Stomach (tissue), 9 donors: ENCODE results near the gene PHLDA1. TPM values are rescaled to one million over a fixed set of nuclear protein-coding genes. Genes with fewer than 3 reads are reported as not detected.

Experiments
- DNase-seq, 2 donors: peaks; one replicate each; pipeline versions ENCODE4 v3.0.0 to v3.0.0-alpha.2; 2013 to 2019
- H3K27ac ChIP-seq, 5 donors: fragments of 200-600 bp in 4 of 5; sonication (generic) in 4 of 5; one replicate each; pipeline ENCODE4 v1.5.1; 2013 to 2019; ENCODE audit warnings: mild to moderate bottlenecking in 1 of 5, moderate library complexity in 1 of 5
- H3K27me3 ChIP-seq, 3 donors: fragments of 200-600 bp; sonication (generic); one replicate each; pipeline ENCODE4 v1.5.1; 2017 to 2019; ENCODE audit warnings: mixed run types in 1 of 3
- H3K36me3 ChIP-seq, 4 donors: fragments of 200-600 bp; sonication (generic); 1 replicate in 3 of 4; 2 replicates in 1 of 4; pipeline ENCODE4 v1.5.1; 2016 to 2019
- H3K4me1 ChIP-seq, 4 donors: fragments of 200-600 bp; sonication (generic); one replicate each; pipeline ENCODE4 v1.5.1; 2016 to 2019
- H3K4me3 ChIP-seq, 4 donors: fragments of 200-600 bp; sonication (generic) in 3 of 4; one replicate each; pipeline ENCODE4 v1.5.1; 2016 to 2019; ENCODE audit warnings: mild to moderate bottlenecking in 1 of 4
- H3K9me3 ChIP-seq, 4 donors: fragments of 200-600 bp; sonication (generic); one replicate each; pipeline ENCODE4 v1.5.1; 2016 to 2019
- EP300 ChIP-seq: sonication (generic); formaldehyde crosslinking; IDR thresholded peaks from one replicate; pipeline ENCODE4 v1.6.1; 2017; ENCODE audit warnings: antibody characterized with exemption
- POLR2A ChIP-seq, 4 donors: fragments of 450-650 bp; IDR thresholded peaks; one replicate each; pipeline ENCODE4 v1.6.1; 2016; ENCODE audit warnings: antibody characterized with exemption in 4 of 4, control low read depth in 2 of 4, mild to moderate bottlenecking in 1 of 4, moderate library complexity in 1 of 4
- POLR2AphosphoS5 ChIP-seq, 3 donors: sonication (generic); formaldehyde crosslinking; IDR thresholded peaks; one replicate each; pipeline ENCODE4 v1.6.1; 2016; ENCODE audit warnings: antibody characterized with exemption in 3 of 3
- WGBS, 5 donors: extraction: QIAGEN DNeasy Blood & Tissue Kit in 3 of 5; methylation state at CpG; one replicate each; pipeline versions ENCODE4 v1.1.5 to v1.1.7; 2013 to 2018; 5-methylcytosine and 5-hydroxymethylcytosine counted together
- intact Hi-C: fragments of 100-400 bp; cut with DNase I; formaldehyde crosslinking; loops from one replicate; pipeline ENCODE4 v1.15.1; 2023; ENCODE audit warnings: low total_unique reads
- polyA plus RNA-seq, 3 donors: library from polyadenylated mRNA; stranded (reverse); fragments of 200-250 nt; gene quantifications; one replicate each; pipeline ENCODE4 v1.2.3, GENCODE V29; 2013
- total RNA-seq, 5 donors: library from RNA; depleted of rRNA; stranded (reverse); fragments of >200 nt; gene quantifications; one replicate each; pipeline versions ENCODE4 v1.1.0 to v1.2.3, GENCODE V29; 2014 to 2016
- TF ChIP-seq, protein P1 (sequence below), 7 experiments: fragments of 450-650 bp in 4 of 7; fragments of 200-600 bp in 3 of 7; sonication (generic) in 3 of 7; IDR thresholded peaks; one replicate each; pipeline ENCODE4 v1.5.1; 2016 to 2019; ENCODE audit warnings: antibody characterized with exemption in 7 of 7, control low read depth in 2 of 7, mild to moderate bottlenecking in 1 of 7
- donor health status: healthy with polysubstance abuse.
- donor health status: Bipolar disorder and iron deficiency.
- donor health status: healthy.

Gene PHLDA1
- total and polyA plus RNA-seq, 8 donors = 4.9 to 62.4 (median 16.5) TPM

DNA sequence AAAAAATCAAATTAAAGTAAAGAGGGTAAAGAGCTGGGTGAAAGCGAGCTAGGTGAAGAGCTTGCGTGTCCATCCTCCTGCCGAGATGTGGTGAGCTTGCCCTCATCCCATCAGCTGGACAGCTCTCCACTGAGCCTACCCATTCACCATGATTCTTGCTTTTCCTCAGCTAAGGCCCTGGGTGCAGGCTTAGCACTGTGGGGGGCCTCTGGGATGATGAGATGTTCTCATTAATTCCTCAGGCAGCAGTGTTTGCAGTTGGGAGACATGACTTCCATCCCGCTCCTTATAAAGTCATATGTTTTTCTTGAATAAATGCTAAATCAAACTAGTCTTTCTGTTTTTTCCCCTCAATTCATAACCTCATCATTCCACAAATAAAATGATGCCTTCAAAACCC lies 18.0 kb downstream of the PHLDA1 start:
- TF ChIP-seq POLR2AphosphoS5 (IDR thresholded peaks at IDR 0.05) (no peak), POLR2A (IDR thresholded peaks at IDR 0.05) (no peak), EP300 (no peak)
- TF ChIP-seq, protein P1, sequence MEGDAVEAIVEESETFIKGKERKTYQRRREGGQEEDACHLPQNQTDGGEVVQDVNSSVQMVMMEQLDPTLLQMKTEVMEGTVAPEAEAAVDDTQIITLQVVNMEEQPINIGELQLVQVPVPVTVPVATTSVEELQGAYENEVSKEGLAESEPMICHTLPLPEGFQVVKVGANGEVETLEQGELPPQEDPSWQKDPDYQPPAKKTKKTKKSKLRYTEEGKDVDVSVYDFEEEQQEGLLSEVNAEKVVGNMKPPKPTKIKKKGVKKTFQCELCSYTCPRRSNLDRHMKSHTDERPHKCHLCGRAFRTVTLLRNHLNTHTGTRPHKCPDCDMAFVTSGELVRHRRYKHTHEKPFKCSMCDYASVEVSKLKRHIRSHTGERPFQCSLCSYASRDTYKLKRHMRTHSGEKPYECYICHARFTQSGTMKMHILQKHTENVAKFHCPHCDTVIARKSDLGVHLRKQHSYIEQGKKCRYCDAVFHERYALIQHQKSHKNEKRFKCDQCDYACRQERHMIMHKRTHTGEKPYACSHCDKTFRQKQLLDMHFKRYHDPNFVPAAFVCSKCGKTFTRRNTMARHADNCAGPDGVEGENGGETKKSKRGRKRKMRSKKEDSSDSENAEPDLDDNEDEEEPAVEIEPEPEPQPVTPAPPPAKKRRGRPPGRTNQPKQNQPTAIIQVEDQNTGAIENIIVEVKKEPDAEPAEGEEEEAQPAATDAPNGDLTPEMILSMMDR (IDR thresholded peaks at IDR 0.05) = no peak
- Histone ChIP-seq H3K27ac (no peak overlapping the region), H3K27me3 (no peaks in the 10 kb centered on the region), H3K36me3 (no peaks in the 10 kb centered on the region), H3K4me3 (no peak overlapping the region), H3K9me3 (no peaks in the 10 kb centered on the region), H3K4me1 (no peaks in the 10 kb centered on the region)
- intact Hi-C loops = no loop called here
- DNase-seq = no peak
- WGBS, 5 donors = 95 to 98% (median 98%) methylated on average over 4 of the region's 4 CpGs

DNA sequence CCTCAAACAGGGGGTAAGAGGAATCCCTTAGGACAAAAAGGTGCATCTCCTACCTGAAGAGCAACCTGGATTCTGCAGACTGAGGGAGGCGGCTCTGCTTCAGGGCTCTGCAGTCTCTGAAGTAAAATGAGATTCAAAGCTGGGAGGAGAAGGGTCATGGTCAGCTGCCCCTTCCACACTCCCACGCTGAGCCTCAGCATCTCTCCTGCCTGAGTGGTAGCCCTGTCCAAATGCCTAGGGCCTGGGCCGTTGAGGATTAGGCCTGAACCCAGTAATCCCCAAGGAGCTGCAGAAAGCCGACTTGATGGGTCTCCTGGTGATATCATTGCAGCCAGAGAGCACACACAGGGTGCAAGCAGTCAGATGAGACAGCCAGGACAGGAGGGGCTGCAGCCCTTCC lies 18.9 kb downstream of the PHLDA1 start:
- Histone ChIP-seq H3K4me3 (no peak overlapping the region), H3K4me1 (no peaks in the 10 kb centered on the region), H3K27me3 (no peaks in the 10 kb centered on the region), H3K36me3 (no peaks in the 10 kb centered on the region), H3K9me3 (no peaks in the 10 kb centered on the region), H3K27ac (no peak overlapping the region)
- intact Hi-C loops = no loop called here
- TF ChIP-seq POLR2AphosphoS5 (IDR thresholded peaks at IDR 0.05) (no peak), POLR2A (IDR thresholded peaks at IDR 0.05) (no peak), EP300 (no peak)
- TF ChIP-seq, protein P1 (IDR thresholded peaks at IDR 0.05) = no peak
- no peak for DNase-seq
- WGBS, 5 donors = 89 to 97% (median 96%) methylated on average over 4 of the region's 4 CpGs

DNA sequence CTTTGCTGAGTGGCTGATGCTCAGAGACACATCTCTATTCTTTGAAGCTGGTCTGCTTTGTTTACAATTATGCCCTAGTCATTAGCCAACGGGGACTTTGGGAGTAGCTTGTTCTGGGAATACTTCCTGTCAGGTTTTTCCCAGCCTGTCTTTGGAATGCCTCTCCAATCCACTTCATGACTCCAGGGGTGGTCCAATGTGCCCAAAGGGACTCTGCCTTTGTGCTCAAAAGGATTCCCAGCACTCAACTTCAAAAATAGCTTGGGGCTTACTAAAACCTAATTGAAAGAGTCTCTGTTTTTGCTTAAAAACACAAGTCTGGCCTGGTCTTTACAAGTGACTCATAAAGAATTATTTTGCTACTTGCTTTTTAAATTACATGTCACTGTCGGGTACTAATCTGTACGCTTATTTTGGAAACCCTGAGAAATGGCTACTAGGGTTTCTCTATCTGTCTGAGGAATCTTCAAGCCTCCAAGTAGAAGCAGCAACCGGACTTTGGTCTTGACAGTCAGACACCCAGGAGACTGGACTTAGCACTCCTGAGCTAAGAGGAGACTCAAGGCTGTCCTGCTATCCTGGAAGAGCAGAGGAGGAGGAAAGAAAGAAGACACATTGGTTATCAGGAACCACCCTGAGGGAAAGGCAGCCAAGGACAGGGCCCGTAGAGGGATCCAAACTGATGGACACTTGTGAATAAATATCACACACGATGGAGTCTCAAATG lies 20.7 kb downstream of the PHLDA1 start:
- no peaks in the 10 kb centered on the region for H3K9me3 ChIP-seq
- WGBS, 5 donors = 70 to 86% (median 82%) methylated on average over 6 of the region's 6 CpGs
- H3K4me3 ChIP-seq = no peak overlapping the region
- TF ChIP-seq EP300 (no peak), POLR2AphosphoS5 (IDR thresholded peaks at IDR 0.05) (no peak), POLR2A (IDR thresholded peaks at IDR 0.05) (no peak)
- TF ChIP-seq, protein P1 (IDR thresholded peaks at IDR 0.05) = no peak
- H3K4me1 ChIP-seq = no peaks in the 10 kb centered on the region
- H3K27me3 ChIP-seq = no peaks in the 10 kb centered on the region
- H3K36me3 ChIP-seq = no peaks in the 10 kb centered on the region
- intact Hi-C loops = no loop called here
- DNase-seq = no peak
- H3K27ac ChIP-seq = no peak overlapping the region

DNA sequence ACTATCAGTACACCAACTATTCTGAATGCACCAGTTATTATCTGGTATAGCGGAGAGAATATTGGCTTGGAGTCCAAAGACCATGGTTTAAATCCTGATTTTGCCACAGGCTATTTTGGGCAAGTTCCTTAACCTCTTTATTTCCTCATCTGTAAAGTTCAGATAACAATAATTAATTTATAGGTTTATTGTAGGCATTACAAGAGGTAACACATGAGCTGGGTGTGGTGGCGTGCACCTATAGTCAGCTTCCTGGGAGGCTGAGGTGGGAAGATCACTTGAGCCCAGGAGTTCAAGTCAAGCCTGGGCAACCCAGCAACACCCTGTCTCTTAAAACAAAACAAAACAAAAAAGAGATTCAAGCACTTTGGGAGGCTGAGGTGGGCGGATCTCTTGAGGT lies 23.1 kb downstream of the PHLDA1 start:
- no peaks in the 10 kb centered on the region for H3K36me3 ChIP-seq
- TF ChIP-seq POLR2AphosphoS5 (IDR thresholded peaks at IDR 0.05) (no peak), EP300 (no peak), POLR2A (IDR thresholded peaks at IDR 0.05) (no peak)
- TF ChIP-seq, protein P1 (IDR thresholded peaks at IDR 0.05) = no peak
- no peaks in the 10 kb centered on the region for H3K4me1 ChIP-seq
- no peaks in the 10 kb centered on the region for H3K27me3 ChIP-seq
- H3K9me3 ChIP-seq = no peaks in the 10 kb centered on the region
- no peak overlapping the region for H3K4me3 ChIP-seq
- intact Hi-C loops = no loop called here
- no peak for DNase-seq
- WGBS, 5 donors = 81 to 92% (median 85%) methylated on average over 3 of the region's 3 CpGs
- no peak overlapping the region for H3K27ac ChIP-seq
